Measurements from ENCODE around the gene PSME2.

Gene PSME2

GRCh38 chr14:24132976-24133375, 13.4 kb downstream of the PSME2 start:
- DNase-seq = no peak

DNA sequence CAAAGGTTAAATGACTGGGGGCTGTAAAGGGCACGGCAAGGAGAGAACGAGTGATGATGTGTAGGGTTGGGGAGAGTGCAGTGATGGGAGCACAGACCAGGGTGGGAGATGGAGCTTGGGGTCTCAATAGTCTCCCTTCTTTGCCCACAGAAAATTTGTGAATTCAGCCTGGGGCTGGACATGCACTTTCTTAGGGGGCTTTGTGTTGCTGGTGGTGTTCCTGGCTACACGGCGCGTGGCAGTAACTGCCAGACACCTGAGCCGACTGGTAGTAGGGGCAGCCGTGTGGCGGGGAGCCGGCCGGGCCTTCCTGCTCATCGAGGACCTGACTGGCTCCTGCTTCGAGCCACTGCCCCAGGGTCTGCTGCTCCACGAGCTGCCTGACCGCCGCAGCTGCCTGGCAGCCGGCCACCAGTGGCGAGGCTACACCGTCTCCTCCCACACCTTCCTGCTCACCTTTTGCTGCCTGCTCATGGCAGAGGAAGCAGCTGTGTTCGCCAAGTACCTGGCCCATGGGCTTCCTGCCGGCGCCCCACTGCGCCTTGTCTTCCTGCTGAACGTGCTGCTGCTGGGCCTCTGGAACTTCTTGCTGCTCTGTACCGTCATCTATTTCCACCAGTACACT, 14.2 kb downstream of the PSME2 start:
- no peak for DNase-seq

- no peak for DNase-seq
These were observed 14.9 kb downstream of the PSME2 start for GRCh38 chr14:24131549-24131966.

DNA sequence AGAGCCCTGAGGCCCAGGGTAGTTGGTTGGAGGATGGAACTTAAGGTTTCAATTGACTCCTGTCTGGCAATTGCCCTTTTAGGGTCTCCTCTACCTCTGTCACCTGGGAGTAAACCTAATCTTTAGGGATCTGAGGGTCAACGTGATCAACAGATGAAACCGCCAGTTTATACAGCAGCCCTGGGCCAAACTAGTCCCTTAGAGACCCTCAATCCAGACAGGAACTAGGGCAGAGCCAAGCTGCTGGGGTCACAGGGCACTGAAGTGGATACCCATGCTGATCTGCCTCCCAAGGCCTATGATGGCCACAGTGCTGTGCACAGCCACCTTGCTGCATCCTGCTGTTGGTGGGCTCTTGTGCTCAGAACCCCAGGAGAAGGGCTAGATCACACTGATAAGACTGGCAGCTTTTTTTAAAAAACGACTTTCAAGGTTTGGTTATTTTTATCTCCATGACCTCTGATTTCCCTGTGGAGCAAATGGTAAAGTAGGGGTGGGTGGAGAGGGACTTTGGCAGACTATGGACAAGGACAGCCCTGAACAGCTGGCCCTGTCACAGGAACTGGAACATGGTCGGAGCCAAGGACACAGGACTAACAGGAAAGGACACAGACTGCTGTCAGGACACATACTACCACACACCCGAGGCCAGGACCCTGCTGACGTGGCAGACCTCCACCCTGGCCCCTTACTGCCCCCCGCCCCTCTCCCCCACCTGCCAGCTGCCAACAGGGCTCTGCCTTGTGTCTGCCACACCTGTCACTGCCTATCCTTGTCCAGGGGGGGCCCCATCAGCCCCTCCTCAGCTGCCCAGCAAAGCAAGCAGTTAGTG, 15.5 kb downstream of the PSME2 start:
- no peak for DNase-seq

- DNase-seq = no peak
These were observed 16.1 kb downstream of the PSME2 start, which contains the start of gene FITM1 for GRCh38 chr14:24130380-24130716. FITM1 (plus strand) TSS chr14:24130659; CDS start chr14:24131564, 905 bp downstream.

- DNase-seq = no peak
These were observed 16.9 kb downstream of the PSME2 start for GRCh38 chr14:24129410-24129998.

- no peak for DNase-seq
These were observed 18.7 kb downstream of the PSME2 start for GRCh38 chr14:24127673-24128072.

DNA sequence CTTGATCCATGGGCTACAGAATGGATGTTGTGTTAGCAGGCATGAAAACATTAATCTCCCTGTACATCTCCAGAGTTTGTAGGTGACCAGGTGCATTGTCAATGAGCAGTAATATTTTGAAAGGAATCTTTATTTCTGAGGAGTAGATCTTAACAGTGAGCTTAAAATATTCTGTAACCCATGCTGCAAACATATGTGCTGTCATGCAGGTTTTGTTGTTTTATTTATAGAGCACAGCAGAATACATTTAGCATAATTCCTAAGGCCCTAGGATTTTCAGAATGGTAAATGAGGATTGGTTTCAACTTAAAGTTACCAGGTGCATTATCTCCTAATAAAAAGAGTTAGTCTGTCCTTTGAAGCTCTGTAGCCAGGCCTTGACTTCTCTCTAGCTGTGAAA, 19.5 kb downstream of the PSME2 start:
- DNase-seq = no peak

DNA sequence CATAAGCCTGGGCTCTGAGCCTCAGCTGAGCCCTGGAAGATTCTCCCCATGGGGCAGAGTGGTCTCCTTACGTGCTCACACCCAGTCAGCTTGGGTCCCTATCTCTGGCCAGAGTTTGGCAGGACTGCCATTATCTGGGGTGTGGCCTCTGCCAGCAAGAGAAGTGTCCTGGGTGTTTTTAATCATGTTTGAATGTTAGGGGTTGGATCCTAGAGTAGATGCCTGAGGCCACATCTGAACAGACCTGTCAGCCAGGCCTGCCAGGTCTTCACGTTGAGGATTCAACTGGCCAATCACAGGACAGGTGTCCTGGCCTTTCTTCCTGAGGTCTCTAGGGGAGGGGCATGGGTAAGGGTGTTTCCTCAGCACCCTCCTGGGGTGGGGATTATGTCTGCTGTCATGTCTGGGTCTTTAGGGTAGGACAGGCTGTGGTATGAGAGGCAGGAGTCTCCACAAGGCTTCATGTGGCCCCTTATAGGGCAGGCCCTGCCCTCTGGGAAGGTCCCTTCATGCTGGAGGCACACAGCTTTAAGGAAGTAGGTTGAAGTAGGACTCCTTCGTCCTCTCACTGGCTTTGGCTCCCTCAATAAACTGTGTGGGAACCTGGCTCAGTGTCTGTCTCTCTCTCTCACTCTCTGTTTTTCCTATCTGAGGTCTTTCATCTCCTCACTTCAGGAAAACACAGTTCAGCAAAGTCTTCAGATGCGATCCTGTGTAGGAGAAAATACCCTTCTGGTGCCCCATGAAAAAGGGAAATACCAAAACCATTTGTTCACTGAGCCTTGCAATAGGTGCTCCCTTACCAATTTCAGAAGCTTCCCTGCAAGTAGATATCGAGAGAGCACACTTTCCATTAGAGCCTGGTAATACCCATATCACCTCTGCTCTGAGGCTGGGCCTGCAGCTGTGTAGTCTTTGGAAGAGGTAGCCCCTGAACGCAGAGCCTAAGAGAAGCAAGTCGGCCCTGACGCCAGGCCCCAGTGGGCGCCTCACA, 22.7 kb downstream of the PSME2 start:
- DNase-seq = no peak

DNA sequence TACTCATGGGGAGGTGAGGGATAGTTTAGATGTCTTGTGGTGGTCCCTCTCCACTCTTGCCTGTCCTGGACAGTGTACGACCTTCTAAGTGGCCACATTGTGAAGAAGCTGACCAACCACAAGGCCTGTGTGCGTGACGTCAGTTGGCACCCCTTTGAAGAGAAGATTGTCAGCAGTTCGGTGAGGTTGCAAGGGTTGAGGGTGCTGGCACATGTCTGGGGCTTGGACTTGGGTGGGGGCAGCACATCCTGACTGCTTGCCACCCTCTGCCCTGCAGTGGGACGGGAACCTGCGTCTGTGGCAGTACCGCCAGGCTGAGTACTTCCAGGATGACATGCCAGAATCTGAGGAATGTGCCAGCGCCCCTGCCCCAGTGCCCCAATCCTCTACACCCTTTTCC, 23.5 kb downstream of the PSME2 start:
- no peak for DNase-seq

DNA sequence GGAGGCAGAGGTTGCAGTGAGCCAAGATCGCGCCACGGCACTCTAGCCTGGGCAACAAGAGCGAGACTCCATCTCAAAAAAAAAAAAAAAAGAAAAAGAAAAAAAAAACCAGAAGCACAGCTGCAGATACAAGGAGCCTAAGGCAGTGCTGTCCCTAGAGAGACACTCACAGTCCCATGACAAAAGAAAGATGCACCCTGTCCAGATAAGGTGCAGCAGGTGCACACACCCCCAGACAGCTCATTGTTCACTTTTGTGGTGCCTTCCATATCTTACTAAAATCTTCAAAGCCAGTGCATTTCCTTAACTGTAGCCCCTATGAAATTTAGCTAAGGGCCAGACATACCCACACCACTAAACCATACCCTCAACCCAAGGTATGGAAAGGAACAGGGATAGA, 24.0 kb downstream of the PSME2 start:
- DNase-seq = no peak

DNA sequence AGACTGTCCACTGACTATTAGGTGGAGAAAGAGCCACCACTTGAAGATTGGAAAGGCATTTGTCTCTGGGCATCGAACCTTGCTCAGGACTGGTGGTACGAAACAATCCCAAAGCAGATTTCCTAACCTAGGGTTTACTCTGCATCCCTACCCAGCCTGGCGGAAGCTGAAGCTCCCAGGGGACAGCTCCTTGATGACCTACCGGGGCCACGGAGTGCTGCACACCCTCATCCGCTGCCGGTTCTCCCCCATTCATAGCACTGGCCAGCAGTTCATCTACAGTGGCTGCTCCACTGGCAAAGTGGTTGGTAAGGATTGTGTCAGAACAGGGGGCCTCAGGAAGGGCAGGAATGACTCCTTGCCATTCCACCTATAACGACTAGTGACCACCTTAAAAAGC, 25.2 kb downstream of the PSME2 start:
- DNase-seq = no peak

DNA sequence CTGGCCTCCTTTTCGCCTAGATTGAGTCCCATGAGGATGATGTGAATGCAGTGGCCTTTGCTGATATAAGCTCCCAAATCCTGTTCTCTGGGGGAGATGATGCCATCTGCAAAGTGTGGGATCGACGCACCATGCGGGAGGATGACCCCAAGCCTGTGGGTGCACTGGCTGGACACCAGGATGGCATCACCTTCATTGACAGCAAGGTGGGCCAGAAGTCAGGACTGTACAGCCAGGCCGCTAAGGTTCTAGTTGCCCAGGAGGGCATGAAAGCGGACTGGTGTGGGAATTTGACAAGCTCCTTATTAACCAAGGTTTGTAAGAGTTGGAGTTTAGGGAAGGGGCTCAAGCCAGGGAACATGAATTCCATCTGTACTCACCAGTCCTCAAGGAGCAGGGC, 26.7 kb downstream of the PSME2 start:
- DNase-seq = no peak

- no peak for DNase-seq
These were observed 29.2 kb downstream of the PSME2 start for GRCh38 chr14:24117179-24117578.

- no peak for DNase-seq
These were observed 30.1 kb downstream of the PSME2 start for GRCh38 chr14:24116128-24116814.

DNA sequence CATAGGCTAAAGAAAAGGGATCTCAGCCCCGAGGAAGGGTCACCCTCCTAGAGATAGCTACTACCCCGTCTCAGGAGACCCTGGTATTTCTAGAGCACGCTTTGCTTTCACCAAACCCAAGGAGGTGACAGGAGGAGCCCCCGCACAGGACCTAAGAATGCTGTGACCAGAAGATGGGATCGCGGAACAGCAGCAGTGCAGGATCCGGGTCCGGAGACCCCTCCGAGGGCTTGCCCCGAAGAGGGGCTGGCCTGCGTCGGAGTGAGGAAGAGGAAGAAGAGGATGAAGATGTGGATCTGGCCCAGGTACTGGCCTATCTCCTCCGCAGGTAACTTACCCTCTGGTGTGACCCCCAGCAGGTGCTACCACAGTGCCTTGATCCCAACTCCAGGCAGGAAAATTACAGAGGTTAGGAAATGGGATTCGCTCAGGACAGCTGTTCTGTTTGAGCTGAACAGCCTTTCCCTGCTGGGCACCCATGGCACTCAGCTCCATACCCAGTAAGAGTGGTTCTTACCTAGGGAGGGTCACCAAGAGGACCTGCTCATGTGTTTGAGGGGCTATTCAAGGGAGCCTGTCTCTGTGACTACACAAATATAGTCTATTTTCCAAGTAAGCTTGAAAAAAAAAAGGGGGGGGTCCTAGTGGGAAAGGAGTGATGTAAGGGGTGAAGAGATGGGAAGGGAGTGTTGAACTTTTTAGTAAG, 30.8 kb downstream of the PSME2 start:
- DNase-seq = no peak

GRCh38 chr14:24114532-24115421, 31.6 kb downstream of the PSME2 start, which contains the start of the genes DCAF11 and NRL:
DCAF11 (plus strand) TSS chr14:24114777; CDS start chr14:24115595, 818 bp downstream.
NRL (minus strand) TSS chr14:24114949; CDS start chr14:24082848, 32,101 bp downstream.
- peak; percentile 99 for DNase-seq

DNA sequence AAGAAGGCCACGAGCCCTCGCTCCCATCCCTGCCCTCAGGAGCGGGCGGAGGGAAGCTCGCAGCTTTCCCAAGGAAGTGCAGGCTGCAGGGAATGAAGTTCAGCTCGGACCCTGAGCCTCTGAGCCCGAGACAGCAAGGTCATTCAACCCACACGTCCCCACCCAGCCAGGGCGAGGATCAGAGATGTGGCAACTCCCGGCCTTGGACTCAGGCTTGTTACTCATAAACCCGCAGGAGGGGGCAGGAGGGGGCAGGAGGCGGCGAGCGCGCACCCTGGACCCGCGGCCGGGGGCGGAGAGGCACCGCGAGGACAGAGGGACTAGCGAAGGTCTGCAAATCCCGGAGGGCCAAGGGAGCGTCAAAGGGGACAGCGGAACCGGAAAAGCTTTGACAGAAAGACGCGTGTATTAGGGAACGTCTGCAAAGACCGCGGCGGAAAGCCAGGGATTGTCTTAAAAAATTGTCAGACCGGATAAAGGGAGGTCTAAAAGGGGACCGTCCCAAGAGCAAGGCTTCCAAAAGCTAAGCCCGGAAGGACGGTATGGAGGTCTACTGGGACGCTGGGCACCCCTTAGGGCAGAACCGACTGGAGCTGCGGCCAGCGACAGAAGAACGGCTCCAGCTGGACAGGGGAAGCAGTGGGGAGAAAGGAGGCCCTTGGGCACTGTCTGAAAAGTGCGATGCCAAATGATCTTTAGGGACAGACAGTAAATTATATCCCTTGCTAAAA, 32.4 kb downstream of the PSME2 start:
- peak; percentile 65 to 73 for DNase-seq

GRCh38 chr14:24113379-24113800, 33.0 kb downstream of the PSME2 start:
- DNase-seq = no peak

DNA sequence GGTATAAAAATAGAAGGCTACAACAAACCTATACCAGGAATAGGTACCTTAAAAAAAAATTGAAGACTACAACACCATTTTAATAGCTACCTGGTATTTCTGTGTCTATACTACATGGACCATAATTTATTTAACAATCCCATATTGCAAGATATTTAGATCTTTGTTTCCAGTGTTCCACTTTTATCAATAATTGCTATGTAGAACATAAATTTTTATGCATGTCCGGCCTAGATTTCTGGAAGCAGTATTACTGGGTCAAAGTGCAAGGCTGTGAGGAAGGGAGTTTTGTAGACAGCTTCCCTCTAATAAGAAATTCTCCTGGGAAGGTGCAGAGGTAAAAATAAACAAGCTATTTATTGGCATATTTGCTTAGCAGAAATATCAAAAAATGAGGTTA, 35.9 kb downstream of the PSME2 start:
- no peak for DNase-seq

All from activated CD4-positive, alpha-beta T cell treated with anti-CD3 and anti-CD28 coated beads for 4 hours (primary cell).